Ureter (tissue), 1 donor: ENCODE data around the gene TIA1. TPM values are rescaled to one million over a fixed set of nuclear protein-coding genes. Genes with fewer than 3 reads are reported as not detected.
"Not testable (repeated sequence)": the region's sequence is repeated elsewhere in the genome, so short reads cannot be mapped to it uniquely, and the experiment has no call there.

ENCODE experiments used
- DNase-seq: peaks from one replicate; pipeline ENCODE4 v3.0.0-alpha.2; 2020; ENCODE audit warnings: low spot score
- total RNA-seq: library from RNA; stranded (reverse); gene quantifications from one replicate; pipeline ENCODE4 v1.2.4, GENCODE V29; 2023
- donor health status: DM: yes; HTN: yes; CAD: no.

TIA1 gene
- total RNA-seq, 1 donor from 2014 or later = 160 TPM

DNA sequence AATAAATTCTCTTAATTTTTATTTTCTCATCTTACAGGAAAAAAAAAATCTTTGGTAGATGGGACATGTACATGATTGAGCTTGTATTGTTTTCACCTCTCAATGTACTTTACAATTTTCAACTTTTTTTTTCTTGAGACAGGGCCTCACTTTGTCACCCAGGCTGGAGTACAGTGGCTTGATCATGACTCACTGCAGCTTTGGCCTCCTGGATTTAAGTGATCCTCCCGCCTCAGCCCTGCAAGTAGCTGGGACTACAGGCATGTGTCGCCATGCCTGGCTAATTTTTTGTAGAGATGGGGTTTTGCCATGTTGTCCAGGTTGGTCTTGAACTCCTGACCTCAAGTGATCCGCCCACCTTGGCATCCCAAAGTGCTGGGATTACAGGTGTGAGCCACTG lies 25.1 kb downstream of the TIA1 start:
- DNase-seq = not testable (repeated sequence)

DNA sequence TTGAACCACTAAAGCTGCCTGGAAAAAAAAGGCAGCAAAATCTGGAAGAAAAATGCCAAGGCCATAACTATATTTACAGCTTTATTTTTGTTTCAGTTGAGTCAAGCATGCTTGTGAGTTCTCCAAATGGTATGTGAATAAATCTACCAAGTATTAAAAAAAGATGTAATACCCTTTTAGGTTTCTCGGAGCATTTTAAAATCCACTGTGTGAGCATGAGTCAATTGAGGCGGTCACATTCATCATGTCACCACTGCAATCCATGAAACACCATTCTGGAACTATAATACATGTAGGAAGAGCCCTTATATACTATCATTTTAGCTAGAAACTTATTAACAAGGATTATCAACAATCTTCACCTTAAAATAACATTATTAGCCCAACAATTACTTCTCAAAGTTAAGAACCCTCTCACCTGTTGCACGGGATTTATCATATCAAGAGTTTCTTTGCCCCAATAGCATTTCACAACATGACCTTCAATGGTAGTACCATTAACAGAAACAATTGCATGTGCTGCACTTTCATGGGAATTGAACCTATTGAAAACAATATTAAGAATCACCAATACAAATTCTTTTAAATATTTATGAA lies 33.4 kb downstream of the TIA1 start:
- DNase-seq = no peak

DNA sequence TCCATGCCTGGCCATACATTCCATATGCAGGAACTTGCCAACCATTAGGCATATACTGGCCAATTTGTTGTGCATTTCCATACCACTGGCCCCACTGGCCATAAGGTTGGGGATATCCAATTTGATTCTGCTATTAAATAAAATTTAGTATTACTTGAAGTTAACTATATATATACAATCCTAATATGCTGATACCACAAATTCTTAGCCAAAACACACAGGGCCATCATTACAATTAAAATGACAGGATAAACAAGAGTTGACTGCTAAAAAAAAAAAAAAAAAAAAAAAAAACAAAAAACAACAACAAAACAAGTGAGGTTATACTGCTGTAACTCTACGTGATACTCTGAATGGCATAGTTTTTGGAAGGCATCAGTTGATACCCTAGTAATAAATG lies 34.1 kb downstream of the TIA1 start:
- no peak for DNase-seq

DNA sequence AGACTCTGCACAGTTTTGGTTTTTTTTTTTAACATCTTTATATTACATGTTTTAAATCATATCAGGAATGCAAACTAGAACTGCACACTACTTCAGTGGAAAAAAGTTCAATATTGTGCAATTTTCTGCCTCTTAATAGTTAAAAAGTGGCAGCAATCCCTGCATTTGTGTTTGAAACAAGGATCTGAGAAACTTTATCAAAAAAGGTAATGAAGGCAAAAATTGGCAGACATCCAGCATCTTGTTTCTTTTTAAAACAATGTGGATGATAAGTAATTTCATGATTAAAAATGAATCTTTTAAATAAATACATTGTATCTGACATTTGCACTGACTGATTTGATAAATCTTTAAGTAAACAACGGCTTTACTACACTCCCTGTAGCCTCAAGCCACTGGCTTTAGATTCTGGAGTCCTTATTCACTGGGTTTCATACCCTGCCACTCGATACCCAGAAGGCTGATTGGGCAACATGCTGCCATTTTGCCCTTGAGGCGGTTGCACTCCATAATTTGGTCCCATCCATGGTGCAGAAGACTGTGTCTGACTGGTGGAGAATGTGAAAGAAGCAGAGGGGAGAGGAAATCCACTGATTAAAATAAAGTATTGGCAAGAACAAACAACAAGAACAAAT lies 36.0 kb downstream of the TIA1 start:
- no peak for DNase-seq

DNA sequence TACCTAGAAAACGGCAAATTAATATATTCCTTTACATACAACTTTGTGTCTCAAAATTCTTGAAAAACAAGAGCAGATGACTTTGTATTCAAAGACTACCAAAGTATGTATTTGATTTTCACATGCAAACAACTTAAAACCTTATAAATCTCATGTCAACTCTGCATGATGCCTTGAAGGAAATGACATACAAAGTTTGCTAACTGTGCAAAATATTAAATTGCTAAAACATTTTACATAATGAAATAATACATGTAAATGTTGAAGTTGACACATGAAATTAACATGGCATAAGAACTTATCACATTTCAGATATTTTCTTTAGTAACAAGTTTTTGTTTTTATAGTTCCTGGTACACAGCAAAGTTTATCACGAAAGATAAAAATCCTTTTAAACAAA lies 36.8 kb downstream of the TIA1 start:
- no peak for DNase-seq

DNA sequence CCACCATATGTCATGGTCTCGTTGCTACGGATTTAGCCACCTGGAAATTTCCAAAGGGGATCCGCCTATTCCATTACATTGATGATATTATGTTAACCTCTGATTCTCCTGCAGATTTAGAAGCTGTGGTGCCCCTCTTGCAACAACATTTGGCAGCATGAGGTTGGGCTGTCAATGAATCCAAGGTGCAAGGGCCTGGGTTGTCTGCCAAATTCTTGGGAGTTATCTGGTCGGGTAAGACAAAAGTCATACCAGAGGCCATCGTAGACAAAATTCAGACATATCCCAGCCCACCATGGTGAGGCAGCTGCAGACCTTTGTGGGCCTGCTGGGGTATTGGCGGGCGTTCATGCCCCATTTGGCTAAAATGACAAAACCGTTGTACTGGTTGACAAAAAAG lies 44.0 kb downstream of the TIA1 start:
- no peak for DNase-seq

DNA sequence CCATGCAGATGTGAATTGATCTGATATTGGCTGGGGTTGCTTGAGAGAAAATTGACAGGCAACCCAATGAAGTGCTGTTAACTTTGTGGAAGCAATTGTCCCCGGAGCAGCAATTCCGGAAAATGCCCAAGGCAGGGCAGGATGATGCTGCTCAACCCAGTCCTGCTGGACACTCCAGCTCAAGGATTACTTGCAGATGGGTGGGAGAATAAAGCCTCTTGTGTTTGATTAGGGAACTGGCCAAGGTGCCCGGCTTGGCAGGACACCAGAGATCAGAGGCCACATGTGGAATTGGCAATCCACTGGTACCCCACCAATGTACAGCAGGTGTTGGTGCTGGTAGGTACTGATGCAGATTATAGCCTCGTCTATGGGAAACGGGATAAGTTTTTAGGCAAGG lies 45.3 kb downstream of the TIA1 start:
- no peak for DNase-seq

DNA sequence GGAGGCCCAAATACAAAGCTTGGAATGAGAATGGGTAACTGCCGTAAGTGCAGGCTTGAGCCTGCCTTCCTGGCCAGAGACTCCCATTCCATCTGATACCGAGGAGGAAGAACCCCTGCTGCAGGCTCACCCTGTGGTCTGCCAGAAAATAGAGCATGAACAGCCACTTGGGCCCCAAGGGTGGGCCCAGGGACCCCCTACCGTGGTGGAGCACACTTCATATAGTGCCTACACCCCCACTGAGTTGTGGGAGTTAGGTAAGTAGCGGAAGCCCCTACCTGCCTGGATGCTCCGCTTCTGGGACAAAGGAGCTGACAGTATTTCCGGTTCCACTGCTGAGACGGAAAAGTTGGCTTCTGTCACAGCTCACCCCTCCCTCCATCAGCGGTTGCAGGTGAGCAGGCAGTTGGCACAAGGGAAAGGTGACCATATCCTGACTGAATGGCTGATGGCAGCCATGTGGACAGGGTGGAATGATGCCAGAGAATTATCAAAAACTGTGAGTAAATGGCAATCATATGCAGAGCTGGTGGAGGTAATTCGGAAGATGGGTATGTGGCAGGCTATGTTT lies 46.1 kb downstream of the TIA1 start:
- DNase-seq = no peak

DNA sequence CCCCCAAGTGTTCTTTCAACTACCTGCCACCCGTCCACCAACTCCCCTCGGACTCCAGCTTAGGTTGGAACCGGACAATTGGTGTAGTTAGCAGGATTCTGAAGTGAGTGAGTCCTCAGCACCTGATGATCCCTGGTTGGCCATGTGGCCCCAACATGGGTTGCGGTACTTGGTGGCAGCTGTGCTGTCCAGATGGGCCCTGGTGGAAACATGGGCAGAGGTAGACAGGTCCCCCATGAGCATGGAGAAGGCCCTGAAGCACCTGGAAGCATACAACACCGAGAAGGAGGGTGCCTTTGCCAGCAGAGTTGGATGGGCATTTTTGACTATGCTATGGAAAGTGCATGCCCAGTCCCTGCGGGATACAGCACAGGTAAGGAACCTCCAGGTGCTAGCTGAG lies 46.6 kb downstream of the TIA1 start:
- no peak for DNase-seq

DNA sequence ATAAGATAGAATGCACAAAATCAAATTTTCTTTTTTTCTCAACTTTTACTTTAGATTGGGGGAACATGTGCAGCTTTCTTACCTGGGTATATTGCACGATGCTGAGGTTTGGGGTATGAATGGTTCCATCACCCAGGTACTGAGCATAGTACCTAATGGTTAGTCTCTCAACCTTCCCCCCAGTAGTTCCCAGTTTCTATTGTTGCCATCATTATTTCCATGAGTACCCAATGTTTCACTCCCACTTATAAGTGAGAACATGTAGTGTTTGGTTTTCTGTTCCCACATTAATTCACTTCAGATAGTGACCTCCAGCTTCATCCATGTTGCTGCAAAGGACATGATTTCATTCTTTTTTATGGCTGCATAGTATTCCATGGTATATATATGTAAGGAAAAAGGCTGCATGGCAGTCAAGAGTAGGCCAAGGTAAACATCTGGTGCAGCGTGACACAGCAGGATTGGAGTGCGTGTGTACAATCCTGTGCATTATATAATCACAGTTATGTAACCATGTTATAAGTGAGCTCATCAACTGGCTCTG lies 47.1 kb downstream of the TIA1 start:
- DNase-seq = no peak

DNA sequence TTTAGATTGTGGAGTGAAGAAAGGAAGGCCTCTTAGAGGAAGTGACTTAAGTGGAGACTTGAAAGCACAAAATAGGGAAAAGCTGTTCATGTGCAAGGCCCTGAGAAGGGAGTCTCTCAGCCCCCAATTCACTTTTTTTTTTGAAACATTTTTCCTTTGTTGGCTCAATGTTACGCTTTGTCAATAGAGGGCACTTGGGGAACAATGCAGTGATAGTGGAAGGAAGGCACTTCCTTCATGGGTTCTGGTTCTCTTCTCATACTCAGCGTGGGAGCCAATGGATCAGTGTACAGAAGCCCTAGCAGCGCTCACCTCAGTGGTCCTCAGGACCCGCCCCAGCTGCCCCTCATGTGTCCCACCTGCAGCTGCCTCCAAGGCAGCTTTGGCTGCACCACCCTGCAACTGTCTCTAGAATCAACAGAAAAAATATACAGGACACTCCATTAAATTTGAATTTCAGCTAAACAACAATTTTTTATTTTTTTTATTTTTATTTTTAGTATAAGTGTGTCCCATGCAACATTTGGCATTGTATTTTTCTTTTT lies 49.0 kb downstream of the TIA1 start:
- no peak for DNase-seq

DNA sequence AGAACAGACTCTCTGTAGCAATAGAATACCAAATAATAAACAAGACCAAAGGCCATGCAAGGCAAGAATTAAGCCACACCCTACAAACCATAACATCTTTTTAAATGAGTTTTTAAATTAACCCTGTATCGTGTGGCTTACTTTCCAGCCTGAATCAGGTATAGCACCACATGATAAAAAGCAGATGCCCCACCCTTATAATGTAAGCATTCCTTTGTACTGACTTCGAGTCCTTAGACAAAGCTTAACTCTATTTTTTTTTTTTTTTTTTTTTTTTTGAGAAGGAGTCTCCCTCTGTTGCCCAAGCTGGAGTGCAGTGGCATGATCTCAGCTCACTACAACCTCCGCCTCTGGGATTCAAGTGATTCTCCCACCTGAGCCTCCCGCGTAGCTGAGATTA lies 55.9 kb downstream of the TIA1 start:
- no peak for DNase-seq

DNA sequence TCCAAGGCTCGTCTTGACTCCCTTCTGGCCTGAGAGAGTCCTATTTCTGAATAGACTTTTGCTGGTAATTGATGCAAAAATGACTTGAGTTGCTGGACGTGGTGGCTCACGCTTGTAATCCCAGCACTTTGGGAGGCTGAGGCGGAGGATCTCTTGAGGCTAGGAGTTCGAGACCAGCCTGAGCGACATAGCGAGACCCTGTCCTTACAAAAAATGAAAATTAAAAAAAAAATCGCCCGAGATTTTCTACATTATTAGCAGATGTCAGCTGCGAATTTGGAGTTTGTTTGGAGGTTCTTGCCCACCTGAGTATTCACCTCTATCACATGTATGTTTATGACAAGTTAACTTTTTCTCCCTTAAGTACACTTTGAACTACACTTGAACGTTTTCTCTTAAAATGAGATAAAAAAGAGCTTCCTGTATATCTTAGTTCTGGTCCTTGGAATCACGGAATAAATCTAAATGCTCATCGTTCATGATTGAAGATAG lies 57.1 kb downstream of the TIA1 start:
- DNase-seq = no peak

DNA sequence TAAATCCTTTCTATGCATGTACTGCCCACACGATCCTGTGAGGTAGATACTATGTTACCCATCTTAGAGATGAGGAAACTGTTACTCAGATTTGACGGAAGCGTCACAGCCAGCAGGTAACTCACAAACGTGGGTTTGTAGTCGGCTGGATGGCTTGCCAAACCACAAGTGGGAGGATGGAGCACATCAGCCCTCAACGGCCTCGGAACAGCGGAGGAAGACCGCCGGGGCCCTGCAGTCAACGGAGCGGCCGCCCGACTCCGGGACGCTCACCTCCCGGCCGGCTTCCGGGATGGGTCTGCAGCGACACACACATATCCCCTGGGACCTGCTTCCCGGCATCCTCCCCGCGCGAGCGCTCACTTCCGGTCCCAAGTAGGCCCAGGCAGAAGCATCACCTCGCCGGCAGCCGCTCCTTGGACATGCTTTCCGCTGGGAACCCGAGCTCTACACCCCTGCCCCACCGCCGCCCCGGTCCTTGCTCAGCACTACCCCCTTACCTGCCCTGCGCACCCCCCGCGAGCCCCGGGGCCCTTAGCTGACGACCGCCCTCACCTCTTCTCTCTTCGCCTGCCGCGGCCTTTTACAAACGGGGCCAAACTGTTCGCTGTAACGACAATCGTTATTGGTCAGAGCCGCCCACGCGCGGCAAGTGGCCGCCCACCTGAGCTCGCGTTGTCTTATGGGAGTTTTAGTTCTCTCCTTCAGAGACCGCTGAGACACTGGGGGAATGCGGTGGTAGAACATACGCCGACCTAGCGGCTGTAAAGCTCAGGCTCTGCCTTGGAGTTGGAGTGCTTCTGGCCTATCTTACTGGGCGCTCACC lies 57.8 kb downstream of the TIA1 start, which contains the start of gene C2orf42:
C2orf42 (minus strand) TSS at position 602 of the 826 bp plus-strand sequence. CDS start 9,034 bp downstream, outside the sequence.
- peak; percentile 96 for DNase-seq

DNA sequence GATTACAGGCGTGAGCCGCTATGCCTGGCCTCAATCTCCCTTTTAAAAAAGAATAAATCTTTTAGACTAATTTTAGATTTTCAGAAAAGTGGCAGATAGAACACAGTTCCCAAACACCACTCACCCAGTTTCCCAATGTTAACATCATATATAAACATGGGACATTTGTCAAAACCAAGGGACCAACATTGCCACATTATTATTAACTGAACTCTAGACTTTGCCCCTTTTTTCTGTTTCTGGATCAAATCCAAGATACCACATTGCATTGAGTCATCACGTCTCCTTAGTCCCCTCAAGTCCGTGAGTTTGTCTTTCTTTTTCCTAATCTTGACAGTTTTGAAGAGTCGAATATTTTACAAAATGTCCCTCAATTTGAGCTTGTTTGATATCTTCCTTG lies 60.0 kb downstream of the TIA1 start:
- DNase-seq = peak; percentile 17

DNA sequence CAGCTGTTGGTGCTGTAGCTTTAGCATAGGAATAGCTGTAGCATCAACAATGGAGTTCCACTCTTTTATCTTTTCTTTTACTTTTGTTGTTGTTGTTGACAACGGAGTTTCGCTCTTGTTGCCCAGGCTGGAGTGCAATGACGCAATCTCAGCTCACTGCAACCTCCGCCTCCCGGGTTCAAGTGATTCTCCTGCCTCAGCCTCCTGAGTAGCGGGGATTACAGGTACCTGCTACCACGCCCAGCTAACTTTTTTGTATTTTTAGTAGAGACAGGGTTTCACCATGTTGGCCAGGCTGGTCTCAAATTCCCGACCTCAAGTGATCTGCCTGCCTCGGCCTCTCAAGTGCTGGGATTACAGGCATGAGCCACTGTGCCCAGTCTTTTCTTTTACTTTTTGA lies 61.3 kb downstream of the TIA1 start:
- not testable (repeated sequence) for DNase-seq

DNA sequence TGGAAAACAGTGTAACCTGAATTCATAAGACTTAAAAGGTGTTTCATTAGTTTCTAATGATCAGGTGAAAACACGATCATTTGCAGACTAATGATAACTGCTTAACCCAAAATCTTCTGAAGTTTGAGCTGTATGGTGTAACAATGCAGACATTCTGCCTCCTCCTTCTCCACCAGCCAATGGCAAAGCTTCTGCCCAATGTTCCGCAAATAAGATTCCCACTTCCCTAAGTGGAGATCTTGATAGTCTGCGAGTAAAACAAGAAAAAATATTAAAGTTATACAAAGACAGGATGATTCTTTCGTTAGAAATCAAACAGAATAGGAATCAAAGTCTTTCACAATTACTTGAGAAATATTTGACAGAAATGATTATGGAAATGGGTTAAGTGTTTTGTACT lies 65.7 kb downstream of the TIA1 start:
- DNase-seq = no peak

DNA sequence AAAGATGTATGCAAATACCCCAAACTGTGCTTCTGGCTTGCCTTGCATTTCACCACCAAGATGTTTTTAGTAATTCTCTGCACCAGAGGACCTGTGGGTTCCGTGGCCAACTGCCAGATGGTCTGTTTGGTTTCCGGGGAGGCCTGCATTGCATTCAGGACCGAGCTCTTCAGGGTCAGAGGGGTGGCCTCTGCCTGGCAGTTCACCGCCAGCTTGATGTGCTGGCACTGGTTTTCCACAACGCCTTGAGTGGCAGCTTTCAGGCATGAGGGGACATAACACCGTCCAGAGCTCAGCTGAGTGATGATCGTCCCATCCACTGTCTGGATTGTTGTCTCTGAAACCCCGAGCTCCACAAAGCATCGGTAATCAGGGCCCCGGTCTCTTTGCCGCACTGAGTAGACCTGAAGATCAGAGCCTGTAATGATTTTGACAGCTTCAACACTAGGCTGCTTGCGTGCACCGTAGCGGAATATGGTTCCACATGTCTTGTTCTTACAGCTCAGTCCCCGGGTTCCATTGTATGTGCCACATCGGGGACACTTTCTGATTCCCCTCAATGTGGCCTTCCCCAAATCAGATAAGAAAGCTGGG lies 67.0 kb downstream of the TIA1 start:
- no peak for DNase-seq

DNA sequence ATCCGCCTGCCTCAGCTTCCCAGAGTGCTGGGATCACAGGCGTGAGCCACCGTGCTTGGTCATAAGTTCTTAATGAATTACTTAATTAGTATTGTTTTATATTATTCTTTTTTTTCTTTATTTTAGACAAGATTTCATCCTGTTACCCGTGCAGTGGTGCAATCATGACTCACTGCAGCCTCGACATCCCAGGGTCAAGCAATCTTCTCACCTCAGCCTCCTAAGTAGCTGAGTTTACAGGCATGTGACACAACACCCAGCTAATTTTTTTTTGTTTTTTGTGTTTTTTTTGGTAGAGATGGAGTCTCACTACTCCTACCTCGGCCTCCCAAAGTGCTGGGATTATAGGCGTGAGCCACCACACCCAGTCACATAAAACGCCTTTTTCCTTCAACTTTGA lies 74.9 kb downstream of the TIA1 start:
- DNase-seq = no peak

DNA sequence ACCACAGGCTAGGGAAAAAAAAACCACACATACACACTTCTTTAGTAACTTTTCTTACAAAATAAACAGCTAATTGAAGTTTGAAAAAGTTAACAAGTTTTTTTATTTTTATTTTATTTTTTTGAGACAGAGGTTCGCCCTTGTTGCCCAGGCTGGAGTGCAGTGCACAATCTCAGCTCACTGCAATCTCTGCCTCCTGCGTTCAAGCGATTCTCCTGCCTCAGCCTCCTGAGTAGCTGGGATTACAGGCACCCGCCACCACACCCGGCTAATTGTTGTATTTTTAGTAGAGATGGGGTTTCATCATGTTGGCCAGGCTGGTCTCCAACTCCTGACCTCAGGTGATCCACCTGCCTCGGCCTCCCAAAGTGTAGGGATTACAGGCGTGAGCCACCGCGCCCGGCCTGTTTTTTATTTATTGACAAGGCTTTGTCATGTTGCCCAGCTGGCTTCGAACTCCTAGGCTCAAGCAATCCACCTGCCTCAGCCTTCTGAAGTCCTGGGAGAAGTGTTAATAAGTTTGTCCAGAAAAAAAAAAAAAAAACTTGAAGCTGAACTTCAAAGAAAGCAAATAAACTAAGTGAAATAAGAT lies 78.7 kb downstream of the TIA1 start:
- not testable (repeated sequence) for DNase-seq

DNA sequence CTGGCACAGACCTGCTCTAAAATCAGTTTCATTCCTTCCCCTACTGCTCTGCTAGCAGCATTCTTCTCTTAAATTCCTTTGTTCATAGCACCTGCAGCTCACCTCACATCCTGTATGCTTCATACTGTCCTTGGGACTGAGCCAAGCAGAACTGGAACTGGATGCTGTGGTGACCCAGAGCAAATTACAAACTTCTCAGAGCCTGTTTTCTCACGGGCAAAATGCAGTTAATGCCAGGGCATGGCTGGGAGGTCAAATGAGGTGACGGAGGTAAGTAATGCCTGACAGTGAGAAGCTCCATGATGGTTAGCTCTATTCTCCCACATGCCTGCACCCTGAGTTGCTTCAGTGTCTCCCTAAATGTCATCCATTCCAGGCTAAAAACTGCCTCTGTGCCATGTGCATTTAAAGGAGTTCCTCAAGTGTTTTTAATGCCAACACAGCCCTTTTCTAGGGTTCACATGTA lies 87.3 kb downstream of the TIA1 start:
- no peak for DNase-seq
